ENCODE results near the gene BEND5. TPM values are rescaled to one million over a fixed set of nuclear protein-coding genes. Genes with fewer than 3 reads are reported as not detected.

Gene BEND5
- total and polyA plus RNA-seq, 2 of the 4 experiments (the other 2 are of a cell fraction) = 1.1 to 1.3 TPM

- no peak for TF ChIP-seq CTCF (conservative IDR thresholded peaks at IDR 0.05; ENCODE audit: low read depth, low read length)
Observed at GRCh38 chr1:48776393-48777218, at the start of gene BEND5 (continued).

GRCh38 chr1:48823168-48823567 is 46.5 kb upstream of the BEND5 start:
- no TSS peak for BruUV-seq (replicated peaks)
- Histone ChIP-seq H3K27me3 (ENCODE audit: control insufficient read depth, insufficient read depth, low read length) (no peaks in the 10 kb centered on the region), H3K79me1 (ENCODE audit: low read depth in 1 of 2, low read length in 2 of 2) (no peaks in the 10 kb centered on the region), H2BK120ac (ENCODE audit: low read depth, low read length) (no peak overlapping the region), H3K4me2 (ENCODE audit: low read depth, low read length) (no peak overlapping the region), H3K56ac (ENCODE audit: extremely low read depth, insufficient read depth, low read length) (no peak overlapping the region), H3K36me3 (ENCODE audit: control insufficient read depth, insufficient read depth, low read length) (no peaks in the 10 kb centered on the region), H4K5ac (ENCODE audit: low read depth, low read length) (no peak overlapping the region), H3K18ac (ENCODE audit: low read depth, low read length) (no peak overlapping the region), H2AK9ac (replicated peaks; ENCODE audit: low read depth, low read length, poor library complexity) (no peak overlapping the region), H3K9ac (ENCODE audit: low read depth, low read length) (no peak overlapping the region), H3K9me1 (ENCODE audit: insufficient read depth, low read length) (no peaks in the 10 kb centered on the region), H2AFZ (replicated peaks; ENCODE audit: low read length, poor library complexity) (no peak overlapping the region), H3K23ac (ENCODE audit: low read depth, low read length) (no peak overlapping the region), H3K14ac (replicated peaks; ENCODE audit: low read depth, low read length) (no peak overlapping the region), H3K9me3 (ENCODE audit: control insufficient read depth, insufficient read depth, low read length) (no peaks in the 10 kb centered on the region), H2BK15ac (ENCODE audit: low read depth, low read length) (no peak overlapping the region), H3K4me3 (ENCODE audit: insufficient read depth, low read depth, low read length) (no peak overlapping the region), H2BK5ac (ENCODE audit: low read depth, low read length, poor library complexity, severe bottlenecking) (no peak overlapping the region), H3K27ac (ENCODE audit: insufficient read depth, low read length) (no peak overlapping the region), H4K20me1 (ENCODE audit: insufficient read depth, low read length) (no peaks in the 10 kb centered on the region), H2AK5ac (ENCODE audit: low read depth, low read length) (no peak overlapping the region), H3K4me1 (ENCODE audit: control insufficient read depth, insufficient read depth, low read length) (no peaks in the 10 kb centered on the region), H4K91ac (ENCODE audit: insufficient read depth, low read depth, low read length) (no peak overlapping the region), H4K8ac (ENCODE audit: low read depth in 2 of 2, low read length in 2 of 2) (no peak overlapping the region), H3K4ac (ENCODE audit: low read depth, low read length) (no peak overlapping the region), H2BK20ac (ENCODE audit: low read depth, low read length) (no peak overlapping the region)
- ChIA-PET CTCF (no interaction called here), POLR2A (ENCODE audit: unreplicated experiment) (no interaction called here)
- dilution Hi-C loops (cut with HindIII; ENCODE audit: low sequenced_read_pairs, unreplicated experiment) (no loop called here), intact Hi-C loops (cut with micrococcal nuclease) (no loop called here), in situ Hi-C loops (cut with MboI; ENCODE audit: low sequenced_read_pairs) (no loop called here)
- TF ChIP-seq CTCF (conservative IDR thresholded peaks at IDR 0.05; ENCODE audit: low read depth, low read length) (no peak), FOS (IDR thresholded peaks at IDR 0.05; ENCODE audit: low read depth, low read length) (no peak), ELK1 (IDR thresholded peaks at IDR 0.05; ENCODE audit: borderline replicate concordance, low read depth, low read length) (no peak)
- ATAC-seq (ENCODE audit: low read depth) = no peak
- no peak for DNase-seq
